ENCODE results near the gene PLBD1.

Gene PLBD1

GRCh38 chr12:14570231-14570630 lies 2.5 kb upstream of the PLBD1 start:
- DNase-seq (ENCODE audit: low read depth): no peak

GRCh38 chr12:14564336-14564959 lies 3.2 kb downstream of the PLBD1 start:
- peak; percentile 2 for DNase-seq (ENCODE audit: low read depth)

- no peak for DNase-seq (ENCODE audit: low read depth)
These were observed 4.6 kb downstream of the PLBD1 start for GRCh38 chr12:14563046-14563445.

- DNase-seq (ENCODE audit: low read depth): no peak
These were observed 5.4 kb downstream of the PLBD1 start for GRCh38 chr12:14562279-14562678.

GRCh38 chr12:14561677-14562238 lies 5.9 kb downstream of the PLBD1 start:
- DNase-seq (ENCODE audit: low read depth): no peak

- no peak for DNase-seq (ENCODE audit: low read depth)
These were observed 6.6 kb downstream of the PLBD1 start for GRCh38 chr12:14560904-14561574.

GRCh38 chr12:14558473-14558959 lies 9.2 kb downstream of the PLBD1 start:
- DNase-seq (ENCODE audit: low read depth): no peak

GRCh38 chr12:14557966-14558365 lies 9.7 kb downstream of the PLBD1 start:
- DNase-seq (ENCODE audit: low read depth): no peak

- DNase-seq (ENCODE audit: low read depth): no peak
These were observed 13.2 kb downstream of the PLBD1 start for GRCh38 chr12:14554281-14555007.

- no peak for DNase-seq (ENCODE audit: low read depth)
These were observed 19.1 kb downstream of the PLBD1 start for GRCh38 chr12:14548609-14549008.

- no peak for DNase-seq (ENCODE audit: low read depth)
These were observed 20.1 kb downstream of the PLBD1 start for GRCh38 chr12:14547571-14547970.

GRCh38 chr12:14545144-14546124 lies 22.2 kb downstream of the PLBD1 start:
- no peak for DNase-seq (ENCODE audit: low read depth)

GRCh38 chr12:14540801-14541462 lies 26.8 kb downstream of the PLBD1 start:
- no peak for DNase-seq (ENCODE audit: low read depth)

GRCh38 chr12:14537088-14537487 lies 30.6 kb downstream of the PLBD1 start:
- no peak for DNase-seq (ENCODE audit: low read depth)

- no peak for DNase-seq (ENCODE audit: low read depth)
These were observed 35.5 kb downstream of the PLBD1 start for GRCh38 chr12:14532152-14532551.

GRCh38 chr12:14525964-14526363 lies 41.7 kb downstream of the PLBD1 start:
- no peak for DNase-seq (ENCODE audit: low read depth)

GRCh38 chr12:14521822-14522221 lies 45.9 kb downstream of the PLBD1 start:
- no peak for DNase-seq (ENCODE audit: low read depth)

- DNase-seq (ENCODE audit: low read depth): peak; percentile 54
These were observed 52.7 kb downstream of the PLBD1 start for GRCh38 chr12:14514946-14515345.

- DNase-seq (ENCODE audit: low read depth): peak; percentile 53
These were observed 53.4 kb downstream of the PLBD1 start for GRCh38 chr12:14514154-14514842.

- DNase-seq (ENCODE audit: low read depth): no peak
These were observed 57.1 kb downstream of the PLBD1 start for GRCh38 chr12:14510574-14510973.

Measured in amniotic epithelial cell (primary cell).